ENCODE results near the gene PFN1. TPM values are rescaled to one million over a fixed set of nuclear protein-coding genes. Genes with fewer than 3 reads are reported as not detected.
"Not testable (repeated sequence)": the region's sequence is repeated elsewhere in the genome, so short reads cannot be mapped to it uniquely, and the experiment has no call there.

PFN1 gene
- total RNA-seq, 1 donor from 2014 or later, result 811 TPM

GRCh38 chr17:4921320-4921719, 27.0 kb downstream of the PFN1 start:
- intact Hi-C loops (cut with DNase I), result no loop called here

GRCh38 chr17:4920351-4921048, 27.8 kb downstream of the PFN1 start:
- no peak overlapping the region for H3K27ac ChIP-seq
- no peaks in the 10 kb centered on the region for H3K4me1 ChIP-seq
- no peaks in the 10 kb centered on the region for H3K36me3 ChIP-seq
- no peak overlapping the region for H3K4me3 ChIP-seq
- TF ChIP-seq CTCF (IDR thresholded peaks at IDR 0.05) (no peak), POLR2A (IDR thresholded peaks at IDR 0.05) (no peak), POLR2AphosphoS5 (IDR thresholded peaks at IDR 0.05; ENCODE audit: insufficient read depth in 1 of 2, low read depth in 1 of 2) (no peak)
- no peaks in the 10 kb centered on the region for H3K27me3 ChIP-seq
- no peak for DNase-seq (ENCODE audit: extremely low spot score in 2 of 2)
- no peaks in the 10 kb centered on the region for H3K9me3 ChIP-seq
- intact Hi-C loops (cut with DNase I), result no loop called here

More at GRCh38 chr17:4921320-4921719, 27.0 kb downstream of the PFN1 start:
- no peaks in the 10 kb centered on the region for H3K9me3 ChIP-seq
- no peaks in the 10 kb centered on the region for H3K4me1 ChIP-seq
- H3K36me3 ChIP-seq, result no peaks in the 10 kb centered on the region
- no peak overlapping the region for H3K27ac ChIP-seq
- TF ChIP-seq POLR2A (IDR thresholded peaks at IDR 0.05) (no peak), POLR2AphosphoS5 (IDR thresholded peaks at IDR 0.05; ENCODE audit: insufficient read depth in 1 of 2, low read depth in 1 of 2) (no peak), CTCF (IDR thresholded peaks at IDR 0.05) (no peak)
- DNase-seq (ENCODE audit: extremely low spot score in 2 of 2), result no peak
- no peaks in the 10 kb centered on the region for H3K27me3 ChIP-seq
- H3K4me3 ChIP-seq, result no peak overlapping the region

GRCh38 chr17:4919511-4920047, 28.8 kb downstream of the PFN1 start:
- intact Hi-C loops (cut with DNase I), result no loop called here
- H3K4me1 ChIP-seq, result no peaks in the 10 kb centered on the region
- no peaks in the 10 kb centered on the region for H3K9me3 ChIP-seq
- no peak for DNase-seq (ENCODE audit: extremely low spot score in 2 of 2)
- no peaks in the 10 kb centered on the region for H3K36me3 ChIP-seq
- no peak overlapping the region for H3K27ac ChIP-seq
- H3K27me3 ChIP-seq, result no peaks in the 10 kb centered on the region
- TF ChIP-seq POLR2AphosphoS5 (IDR thresholded peaks at IDR 0.05; ENCODE audit: insufficient read depth in 1 of 2, low read depth in 1 of 2), result no peak
- H3K4me3 ChIP-seq, result no peak overlapping the region

GRCh38 chr17:4914551-4914950, 33.8 kb downstream of the PFN1 start:
- intact Hi-C loops (cut with DNase I); H3K27ac ChIP-seq; DNase-seq (ENCODE audit: extremely low spot score in 2 of 2): not testable (repeated sequence)

GRCh38 chr17:4913994-4914393, 34.3 kb downstream of the PFN1 start:
- H3K36me3 ChIP-seq, result no peaks in the 10 kb centered on the region
- intact Hi-C loops (cut with DNase I), result no loop called here
- H3K27me3 ChIP-seq, result no peaks in the 10 kb centered on the region
- TF ChIP-seq POLR2AphosphoS5 (IDR thresholded peaks at IDR 0.05; ENCODE audit: insufficient read depth in 1 of 2, low read depth in 1 of 2) (no peak), POLR2A (IDR thresholded peaks at IDR 0.05) (no peak), CTCF (IDR thresholded peaks at IDR 0.05) (no peak)
- DNase-seq (ENCODE audit: extremely low spot score in 2 of 2), result no peak
- H3K4me3 ChIP-seq, result no peak overlapping the region
- peaks cover 8% of the 10 kb centered on the region for H3K4me1 ChIP-seq
- no peaks in the 10 kb centered on the region for H3K9me3 ChIP-seq
- H3K27ac ChIP-seq, result no peak overlapping the region

More at GRCh38 chr17:4914551-4914950, 33.8 kb downstream of the PFN1 start:
- not testable (repeated sequence) for H3K9me3 ChIP-seq, H3K4me1 ChIP-seq, H3K4me3 ChIP-seq, H3K27me3 ChIP-seq, H3K36me3 ChIP-seq
